Ishikawa (cell line): ENCODE results near the gene ERBB4.

Source experiments
- CEBPB ChIP-seq: IDR thresholded peaks from 2 replicates; pipeline ENCODE4 v1.6.1; 2012
- EGR1 ChIP-seq: IDR thresholded peaks from 2 replicates; pipeline ENCODE4 v1.6.1; 2012
- EP300 ChIP-seq: IDR thresholded peaks from 2 replicates; pipeline ENCODE4 v1.6.1; 2012; ENCODE audit warnings: borderline replicate concordance
- NFIC ChIP-seq: IDR thresholded peaks from 2 replicates; pipeline ENCODE4 v1.6.1; 2012
- RAD21 ChIP-seq: IDR thresholded peaks from 2 replicates; pipeline ENCODE4 v1.6.1; 2012; ENCODE audit warnings: low read depth
- TAF1 ChIP-seq: IDR thresholded peaks from 2 replicates; pipeline ENCODE4 v1.6.1; 2012; ENCODE audit warnings: low read depth, mild to moderate bottlenecking
- ZBTB7A ChIP-seq: IDR thresholded peaks from 2 replicates; pipeline ENCODE4 v1.6.1; 2012; ENCODE audit warnings: low read depth
- TF ChIP-seq, protein P1 (sequence below): IDR thresholded peaks from 2 replicates; pipeline ENCODE4 v1.6.1; 2012
- TF ChIP-seq, protein P2 (sequence below): IDR thresholded peaks from 2 replicates; pipeline ENCODE4 v1.6.1; 2012; ENCODE audit warnings: low read depth, mild to moderate bottlenecking

- TF ChIP-seq, protein P1, sequence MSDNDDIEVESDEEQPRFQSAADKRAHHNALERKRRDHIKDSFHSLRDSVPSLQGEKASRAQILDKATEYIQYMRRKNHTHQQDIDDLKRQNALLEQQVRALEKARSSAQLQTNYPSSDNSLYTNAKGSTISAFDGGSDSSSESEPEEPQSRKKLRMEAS, result no peak
- no peak for TF ChIP-seq RAD21
- TF ChIP-seq ZBTB7A, result no peak
- TF ChIP-seq CEBPB, result no peak
- TF ChIP-seq, protein P2, sequence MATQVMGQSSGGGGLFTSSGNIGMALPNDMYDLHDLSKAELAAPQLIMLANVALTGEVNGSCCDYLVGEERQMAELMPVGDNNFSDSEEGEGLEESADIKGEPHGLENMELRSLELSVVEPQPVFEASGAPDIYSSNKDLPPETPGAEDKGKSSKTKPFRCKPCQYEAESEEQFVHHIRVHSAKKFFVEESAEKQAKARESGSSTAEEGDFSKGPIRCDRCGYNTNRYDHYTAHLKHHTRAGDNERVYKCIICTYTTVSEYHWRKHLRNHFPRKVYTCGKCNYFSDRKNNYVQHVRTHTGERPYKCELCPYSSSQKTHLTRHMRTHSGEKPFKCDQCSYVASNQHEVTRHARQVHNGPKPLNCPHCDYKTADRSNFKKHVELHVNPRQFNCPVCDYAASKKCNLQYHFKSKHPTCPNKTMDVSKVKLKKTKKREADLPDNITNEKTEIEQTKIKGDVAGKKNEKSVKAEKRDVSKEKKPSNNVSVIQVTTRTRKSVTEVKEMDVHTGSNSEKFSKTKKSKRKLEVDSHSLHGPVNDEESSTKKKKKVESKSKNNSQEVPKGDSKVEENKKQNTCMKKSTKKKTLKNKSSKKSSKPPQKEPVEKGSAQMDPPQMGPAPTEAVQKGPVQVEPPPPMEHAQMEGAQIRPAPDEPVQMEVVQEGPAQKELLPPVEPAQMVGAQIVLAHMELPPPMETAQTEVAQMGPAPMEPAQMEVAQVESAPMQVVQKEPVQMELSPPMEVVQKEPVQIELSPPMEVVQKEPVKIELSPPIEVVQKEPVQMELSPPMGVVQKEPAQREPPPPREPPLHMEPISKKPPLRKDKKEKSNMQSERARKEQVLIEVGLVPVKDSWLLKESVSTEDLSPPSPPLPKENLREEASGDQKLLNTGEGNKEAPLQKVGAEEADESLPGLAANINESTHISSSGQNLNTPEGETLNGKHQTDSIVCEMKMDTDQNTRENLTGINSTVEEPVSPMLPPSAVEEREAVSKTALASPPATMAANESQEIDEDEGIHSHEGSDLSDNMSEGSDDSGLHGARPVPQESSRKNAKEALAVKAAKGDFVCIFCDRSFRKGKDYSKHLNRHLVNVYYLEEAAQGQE, result no peak
- TF ChIP-seq NFIC, result no peak
- no peak for TF ChIP-seq TAF1
- TF ChIP-seq EP300, result no peak
- TF ChIP-seq EGR1, result no peak
These were observed 783.4 kb downstream of the ERBB4 start for GRCh38 chr2:211755187-211755586.
